IPS DF 4.7 (cell line): ENCODE data around the gene RBM7.

Source experiments
- DNase-seq: peaks from one replicate; pipeline ENCODE4 v3.0.0-alpha.2; 2013; ENCODE audit warnings: low spot score; ENCODE audit errors: extremely low read depth

RBM7 gene

GRCh38 chr11:114396916-114397315 is 3.5 kb upstream of the RBM7 start:
- no peak for DNase-seq

- no peak for DNase-seq
Observed at GRCh38 chr11:114397349-114397982, 3.0 kb upstream of the RBM7 start.

GRCh38 chr11:114398303-114398920 is 2.1 kb upstream of the RBM7 start:
- DNase-seq, result no peak

GRCh38 chr11:114399490-114400215 is 813 bp upstream of the RBM7 start:
- DNase-seq, result no peak

GRCh38 chr11:114400915-114401223 is 403 bp downstream of the RBM7 start:
- DNase-seq, result no peak

GRCh38 chr11:114401311-114401710 is 845 bp downstream of the RBM7 start:
- DNase-seq, result no peak

GRCh38 chr11:114412946-114413345 is 12.5 kb downstream of the RBM7 start:
- DNase-seq, result no peak

- no peak for DNase-seq
Observed at GRCh38 chr11:114413958-114414357, 13.5 kb downstream of the RBM7 start.

GRCh38 chr11:114416441-114416961 is 16.0 kb downstream of the RBM7 start:
- no peak for DNase-seq

- DNase-seq, result no peak
Observed at GRCh38 chr11:114426280-114426679, 25.8 kb downstream of the RBM7 start.

GRCh38 chr11:114430290-114430689 is 29.8 kb downstream of the RBM7 start:
- DNase-seq, result no peak

GRCh38 chr11:114432893-114433292 is 32.4 kb downstream of the RBM7 start:
- no peak for DNase-seq

- DNase-seq, result no peak
Observed at GRCh38 chr11:114433376-114433775, 32.9 kb downstream of the RBM7 start.

- DNase-seq, result peak; percentile 51
Observed at GRCh38 chr11:114438303-114438702, 37.8 kb downstream of the RBM7 start.

GRCh38 chr11:114439229-114440120 is 39.0 kb downstream of the RBM7 start, which contains the start of gene REXO2:
REXO2 (plus strand) TSS chr11:114439467; CDS start chr11:114439529, 62 bp downstream.
- peak; percentile 58 for DNase-seq

- no peak for DNase-seq
Observed at GRCh38 chr11:114440121-114440860, 39.8 kb downstream of the RBM7 start.

- DNase-seq, result no peak
Observed at GRCh38 chr11:114440971-114441763, 40.7 kb downstream of the RBM7 start.

GRCh38 chr11:114441921-114442320 is 41.5 kb downstream of the RBM7 start:
- DNase-seq, result no peak

- DNase-seq, result no peak
Observed at GRCh38 chr11:114442536-114442935, 42.1 kb downstream of the RBM7 start.

GRCh38 chr11:114447444-114447843 is 47.0 kb downstream of the RBM7 start:
- DNase-seq, result no peak
